SKM-1 (cell line): ENCODE results near the gene STAG1.
A peak's percentile ranks its signal among the peaks of the same experiment; 100 is the strongest.
"Not testable (repeated sequence)": the region's sequence is repeated elsewhere in the genome, so short reads cannot be mapped to it uniquely, and the experiment has no call there.

Experiments
- DNase-seq: peaks from one replicate; lab custom pipeline; 2025; ENCODE audit not compliant: unreplicated experiment; lab: John Stamatoyannopoulos, UW

Gene STAG1

DNA sequence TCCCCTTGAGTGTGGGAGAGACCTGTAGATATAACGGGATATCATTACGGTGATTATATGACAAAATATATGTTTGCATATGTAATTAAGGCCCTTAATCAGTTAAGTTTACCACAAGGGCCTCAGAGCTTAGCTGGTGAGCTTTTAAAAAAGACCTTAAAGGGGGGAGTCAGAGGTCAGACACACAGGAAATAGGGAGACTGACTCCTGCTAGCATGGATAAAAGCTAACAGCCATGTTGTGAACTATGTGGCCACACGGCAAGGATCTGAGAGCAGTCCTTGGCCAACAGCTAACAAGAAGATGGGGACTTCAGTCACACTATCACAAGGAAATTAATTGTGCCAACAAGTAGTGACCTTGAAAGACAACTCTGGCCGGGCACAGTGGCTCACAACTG is 3.1 kb downstream of the STAG1 start:
- DNase-seq = no peak

DNA sequence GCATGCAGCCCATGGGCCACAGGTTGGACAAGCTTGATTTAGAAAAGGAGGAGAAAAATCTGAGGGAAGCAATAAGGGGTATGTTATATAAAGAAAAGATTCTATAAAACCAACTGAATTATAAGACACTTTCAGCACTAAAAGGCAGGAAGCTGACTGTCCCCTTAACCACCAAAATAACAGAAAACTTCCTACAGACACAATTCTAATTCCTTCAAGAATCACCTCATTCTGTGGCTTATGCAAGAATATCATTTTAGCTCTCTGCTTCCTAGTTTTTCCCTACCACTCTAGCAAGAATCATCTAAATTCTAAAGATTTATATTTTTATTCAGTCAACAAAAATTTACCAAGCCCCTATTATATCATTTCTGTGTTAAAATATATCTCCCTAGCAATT is 6.3 kb downstream of the STAG1 start:
- DNase-seq = no peak

DNA sequence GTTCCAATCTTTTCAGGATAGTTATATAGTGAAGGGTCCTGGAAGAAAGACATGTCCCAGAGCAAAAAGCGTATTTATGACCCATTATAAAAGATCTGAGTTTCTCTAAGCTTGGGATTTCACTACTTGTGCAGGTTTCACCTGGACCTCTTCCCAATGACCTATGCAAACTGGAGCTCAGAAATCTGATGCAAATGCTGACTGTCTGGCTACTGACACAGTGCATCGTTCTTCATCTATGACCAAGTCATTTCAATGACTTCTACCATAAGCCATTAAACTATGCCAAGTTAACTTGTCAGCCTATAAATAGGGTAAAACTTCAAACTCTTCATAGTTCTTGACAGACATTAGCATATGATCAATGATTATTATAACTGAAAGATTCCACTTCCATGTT is 11.1 kb downstream of the STAG1 start:
- no peak for DNase-seq

DNA sequence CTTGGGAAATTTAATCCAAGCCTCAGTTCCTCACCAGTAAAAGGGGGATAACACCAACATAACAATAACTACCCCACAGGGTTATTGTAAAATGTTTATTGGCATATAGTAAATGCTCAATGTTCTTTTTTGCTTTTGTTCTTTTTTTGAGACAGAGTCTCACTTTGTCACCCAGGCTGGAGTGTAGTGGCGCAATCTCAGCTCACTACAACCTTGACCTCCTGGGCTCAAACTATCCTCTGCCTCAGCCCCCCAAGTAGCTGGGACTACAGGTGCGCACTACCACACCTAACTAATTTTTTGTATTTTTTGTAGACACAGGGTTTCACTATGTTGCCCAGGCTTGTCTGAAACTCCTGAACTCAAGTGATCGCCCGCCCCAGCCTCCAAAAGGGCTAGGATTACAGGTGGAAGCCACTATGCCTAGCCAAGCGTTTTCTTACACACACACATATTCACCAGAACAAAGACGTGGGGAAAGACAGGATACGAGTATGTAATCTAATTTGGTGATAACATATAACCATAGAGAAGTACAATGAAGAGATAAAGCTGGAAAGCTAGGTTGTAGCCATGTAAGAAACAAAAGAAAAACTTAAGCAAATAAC is 11.7 kb downstream of the STAG1 start:
- DNase-seq = no peak

DNA sequence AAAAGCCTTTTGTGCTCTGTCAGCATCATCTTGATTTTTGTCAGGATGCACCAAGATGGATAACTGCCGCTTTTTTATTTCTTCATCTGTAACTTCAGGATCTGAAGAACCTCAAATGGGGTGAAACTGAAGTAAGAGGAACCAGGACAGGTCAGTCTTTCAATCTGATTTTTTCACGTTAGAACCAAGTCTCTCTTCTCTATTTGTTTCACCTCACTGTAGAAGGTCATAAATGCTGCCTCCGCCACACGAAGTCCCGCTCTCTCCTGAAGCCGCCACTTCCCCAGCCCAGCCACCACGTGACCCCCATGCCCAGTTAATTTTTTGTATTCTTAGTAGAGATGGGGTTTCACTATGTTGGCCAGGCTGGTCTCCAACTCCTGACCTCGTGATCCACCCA is 15.2 kb downstream of the STAG1 start:
- DNase-seq = not testable (repeated sequence)

DNA sequence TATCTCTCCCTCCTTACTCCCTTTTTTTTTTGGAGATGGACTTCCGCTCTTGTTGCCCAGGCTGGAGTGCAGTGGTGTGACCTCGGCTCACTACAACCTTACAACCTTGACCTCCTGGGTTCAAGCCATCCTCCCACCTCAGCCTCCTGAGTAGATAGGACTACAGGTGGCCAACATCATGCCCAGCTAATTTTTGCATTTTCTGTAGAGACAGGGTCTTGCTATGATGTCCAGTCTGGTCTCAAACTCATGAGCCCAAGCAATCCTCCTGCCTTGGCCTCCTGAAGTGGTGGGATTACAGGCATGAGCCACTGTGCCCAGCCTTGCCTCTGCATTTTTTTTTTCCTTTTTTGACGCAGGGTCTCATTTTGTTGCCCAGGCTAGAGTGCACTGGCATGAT is 17.1 kb downstream of the STAG1 start:
- DNase-seq = no peak

DNA sequence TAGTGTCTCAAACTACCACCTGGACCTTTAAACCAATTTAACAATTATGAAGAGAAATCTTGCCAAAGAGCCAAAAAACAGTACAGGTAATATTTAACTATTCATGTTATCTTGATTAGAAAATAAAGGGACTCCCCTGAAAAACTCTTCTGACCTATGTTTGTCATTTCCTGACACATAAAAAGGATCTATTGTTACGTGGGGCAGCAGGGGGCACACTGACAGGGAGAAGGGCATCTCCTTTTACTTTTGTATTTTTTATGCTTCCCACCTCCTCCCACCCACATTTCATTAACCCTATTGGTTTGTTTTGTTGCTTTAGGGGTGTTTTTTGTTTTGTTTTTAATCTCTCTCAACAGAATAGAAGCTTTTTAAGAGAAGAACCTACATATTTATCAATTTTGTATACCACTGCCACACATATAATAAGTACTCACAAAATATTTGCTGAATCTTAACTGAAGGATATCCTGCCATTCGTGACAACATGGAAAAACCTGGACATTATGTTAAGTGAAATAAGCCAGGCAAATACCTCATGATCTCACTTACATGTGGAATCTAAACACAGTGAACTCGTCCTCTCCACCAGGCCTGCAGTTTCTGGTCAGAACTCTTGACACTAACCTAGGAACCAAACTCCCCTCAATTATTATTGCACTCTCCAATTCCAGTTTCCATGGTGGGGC is 17.7 kb downstream of the STAG1 start:
- no peak for DNase-seq

DNA sequence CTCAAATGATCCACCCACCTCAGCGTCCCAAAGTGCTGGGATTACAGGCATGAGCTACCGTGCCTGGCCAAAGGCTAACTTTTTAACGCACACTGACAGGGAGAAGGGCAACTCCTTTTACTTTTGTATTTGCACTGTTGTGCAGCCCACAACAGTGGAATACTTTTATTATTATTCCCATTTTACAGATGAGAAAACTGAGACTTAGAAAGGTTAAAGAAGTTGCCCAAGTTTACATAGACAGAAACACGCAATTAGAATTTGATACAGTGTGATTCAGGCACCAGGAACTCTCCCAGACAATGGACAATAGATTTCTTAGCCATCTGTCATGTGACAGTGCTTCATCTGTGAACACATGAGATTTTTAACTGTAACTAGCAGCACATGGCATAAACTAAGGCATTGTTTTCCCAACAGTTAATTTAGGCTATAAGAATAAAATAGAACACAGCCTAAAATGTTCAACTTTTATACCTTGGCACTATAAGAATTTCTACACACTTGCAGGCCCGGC is 18.8 kb downstream of the STAG1 start:
- DNase-seq = no peak

DNA sequence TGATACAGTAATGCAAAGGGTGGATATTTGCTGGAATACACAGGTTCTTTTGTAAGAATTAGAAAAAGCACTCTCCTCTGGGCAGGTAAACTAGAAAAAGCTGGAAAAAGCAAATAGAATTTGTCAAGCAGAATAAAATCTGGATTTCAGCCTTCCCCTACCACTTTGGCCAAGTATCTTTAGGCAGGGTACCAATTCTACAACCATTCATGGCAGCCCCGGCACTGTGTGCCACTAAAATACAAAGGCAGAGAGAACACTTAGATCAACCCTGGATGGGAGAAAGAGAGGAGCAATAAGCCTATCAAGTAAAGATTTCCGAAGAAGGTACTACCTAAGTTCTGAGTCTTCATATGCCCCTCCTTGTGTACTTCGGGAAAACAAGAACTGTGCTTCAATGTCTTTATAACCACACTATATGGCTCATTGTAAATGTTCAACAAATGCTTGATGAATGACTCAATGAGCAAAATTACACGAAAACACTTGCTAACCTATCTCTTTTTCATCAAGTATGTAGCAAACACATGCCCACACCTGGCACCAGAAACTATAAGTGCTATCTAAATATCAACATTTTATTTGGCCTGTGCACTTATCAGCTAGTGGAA is 20.8 kb downstream of the STAG1 start:
- DNase-seq = no peak

DNA sequence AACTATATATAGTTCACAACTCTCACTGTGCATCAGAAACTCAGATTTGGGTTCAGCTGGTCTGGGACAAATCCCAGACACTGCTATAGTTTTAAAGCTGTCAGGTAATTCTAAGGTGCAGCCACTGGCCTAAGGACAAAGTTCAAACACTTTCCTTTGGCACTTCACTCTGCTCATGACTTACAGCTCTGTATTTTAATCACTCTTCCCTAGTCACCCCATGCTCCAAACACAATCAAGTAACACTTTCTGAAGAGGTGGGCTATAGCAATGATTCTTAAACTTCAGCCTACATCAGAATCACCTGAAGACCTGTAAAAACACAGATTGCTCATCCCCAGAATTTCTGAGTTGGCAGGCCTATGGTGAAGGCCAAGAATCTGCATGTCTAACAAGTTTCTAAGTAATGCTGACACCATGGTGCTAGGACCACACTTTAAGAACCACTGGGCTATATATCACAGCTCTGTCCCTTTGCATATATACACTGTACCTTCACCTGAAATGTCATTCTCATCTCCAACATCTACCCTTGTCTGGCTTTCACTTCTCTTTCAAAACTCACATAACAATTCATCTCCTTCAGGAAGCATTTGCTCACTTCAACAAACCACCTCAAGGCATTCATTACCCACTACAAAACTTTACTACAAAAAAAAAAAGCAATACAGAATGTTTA is 21.4 kb downstream of the STAG1 start:
- DNase-seq = no peak

DNA sequence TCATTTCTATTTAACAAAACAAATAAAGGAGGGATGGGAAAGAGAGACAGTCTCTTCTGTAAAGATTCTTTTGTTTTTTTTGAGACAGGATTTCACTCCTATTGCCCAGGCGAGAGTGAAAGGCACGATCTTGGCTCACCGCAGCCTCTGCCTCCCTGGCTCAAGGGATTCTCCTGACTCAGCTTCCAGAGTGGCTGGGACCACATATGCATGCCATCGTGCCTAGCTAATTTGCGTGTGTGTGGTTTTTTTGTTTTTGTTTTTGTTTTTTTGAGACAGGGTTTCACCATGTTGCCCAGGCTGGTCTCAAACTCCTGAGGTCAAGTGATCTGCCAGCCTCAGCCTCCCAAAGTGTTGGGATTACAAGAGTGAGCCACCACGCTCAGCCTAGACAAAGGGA is 23.3 kb downstream of the STAG1 start:
- no peak for DNase-seq

DNA sequence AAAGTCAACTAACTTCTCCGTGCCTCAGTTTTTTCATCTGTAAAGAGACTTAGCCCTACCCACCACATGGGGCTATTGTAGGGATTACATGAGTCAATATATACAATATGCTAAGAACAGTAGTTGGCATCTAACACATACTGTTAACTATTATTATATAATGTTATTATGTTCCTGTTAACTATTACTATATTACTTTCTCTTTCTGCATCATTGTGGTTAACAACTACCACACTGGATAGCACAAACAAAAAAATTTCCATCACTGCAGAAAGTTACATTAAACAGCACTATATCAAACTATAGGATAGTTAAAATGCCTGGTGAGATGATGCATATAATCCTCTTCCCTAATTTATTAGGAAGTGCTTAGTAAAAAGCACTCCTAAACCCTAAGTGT is 23.7 kb downstream of the STAG1 start:
- no peak for DNase-seq

DNA sequence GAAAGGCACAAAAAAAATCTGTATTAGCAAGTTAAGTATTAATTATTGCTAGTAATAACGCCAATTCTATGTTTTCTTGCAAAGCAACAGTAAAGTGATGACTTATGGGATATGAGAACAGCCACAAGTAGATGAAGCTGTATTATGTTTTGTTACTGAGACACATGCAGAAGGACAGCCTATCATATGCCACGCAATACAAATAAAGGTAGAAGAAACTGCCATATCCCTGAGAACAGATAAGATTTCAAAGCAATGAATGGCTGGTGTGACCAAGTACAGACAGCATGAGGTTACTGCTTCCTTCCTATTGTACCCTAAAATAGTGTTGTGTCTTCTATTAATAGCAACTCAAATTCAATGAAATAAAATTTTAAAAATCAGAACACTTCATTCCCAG is 26.7 kb downstream of the STAG1 start:
- no peak for DNase-seq

DNA sequence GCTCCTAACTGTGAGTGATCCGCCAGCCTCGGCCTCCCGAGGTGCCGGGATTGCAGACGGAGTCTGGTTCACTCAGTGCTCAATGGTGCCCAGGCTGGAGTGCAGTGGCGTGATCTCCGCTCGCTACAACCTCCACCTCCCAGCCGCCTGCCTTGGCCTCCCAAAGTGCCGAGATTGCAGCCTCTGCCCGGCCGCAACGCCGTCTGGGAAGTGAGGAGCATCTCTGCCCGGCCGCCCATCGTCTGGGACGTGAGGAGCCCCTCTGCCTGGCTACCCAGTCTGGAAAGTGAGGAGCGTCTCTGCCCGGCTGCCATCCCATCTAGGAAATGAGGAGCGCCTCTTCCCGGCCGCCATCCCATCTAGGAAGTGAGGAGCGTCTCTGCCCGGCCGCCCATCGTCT is 29.3 kb downstream of the STAG1 start:
- DNase-seq = not testable (repeated sequence)

DNA sequence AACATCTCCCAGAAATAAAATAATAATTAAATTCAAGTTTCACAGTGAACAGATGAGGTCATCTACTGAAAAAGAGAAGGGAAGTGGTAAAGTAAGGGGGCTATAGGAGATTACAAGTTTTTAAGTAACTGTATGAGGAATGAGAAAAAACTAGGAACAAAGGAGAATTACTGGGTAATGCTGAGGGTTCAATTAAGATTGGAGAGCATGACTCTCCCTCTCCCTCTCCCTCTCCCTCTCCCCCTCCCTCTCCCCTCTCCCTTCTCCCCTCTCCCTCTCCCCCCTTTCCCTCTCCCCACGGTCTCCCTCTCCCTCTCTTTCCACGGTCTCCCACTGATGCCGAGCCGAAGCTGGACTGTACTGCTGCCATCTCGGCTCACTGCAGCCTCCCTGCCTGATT is 29.8 kb downstream of the STAG1 start:
- not testable (repeated sequence) for DNase-seq

DNA sequence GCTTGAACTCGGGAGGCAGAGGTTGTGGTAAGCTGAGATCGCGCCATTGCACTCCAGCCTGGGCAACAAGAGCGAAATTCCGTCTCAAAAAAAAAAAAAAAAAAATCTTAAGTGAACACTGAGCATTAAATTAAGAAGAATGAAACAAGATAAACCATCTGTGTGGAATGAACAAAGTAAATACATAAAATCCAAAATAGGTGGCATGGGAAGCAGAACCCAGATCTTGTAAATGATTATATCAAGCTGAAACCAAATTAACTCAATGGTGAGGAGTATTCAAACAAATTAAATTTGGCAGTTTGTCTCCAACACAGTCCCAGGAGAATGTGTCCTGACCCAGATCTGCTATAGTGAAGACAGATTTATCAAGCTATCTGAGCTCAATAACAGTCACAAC is 32.1 kb downstream of the STAG1 start:
- no peak for DNase-seq

DNA sequence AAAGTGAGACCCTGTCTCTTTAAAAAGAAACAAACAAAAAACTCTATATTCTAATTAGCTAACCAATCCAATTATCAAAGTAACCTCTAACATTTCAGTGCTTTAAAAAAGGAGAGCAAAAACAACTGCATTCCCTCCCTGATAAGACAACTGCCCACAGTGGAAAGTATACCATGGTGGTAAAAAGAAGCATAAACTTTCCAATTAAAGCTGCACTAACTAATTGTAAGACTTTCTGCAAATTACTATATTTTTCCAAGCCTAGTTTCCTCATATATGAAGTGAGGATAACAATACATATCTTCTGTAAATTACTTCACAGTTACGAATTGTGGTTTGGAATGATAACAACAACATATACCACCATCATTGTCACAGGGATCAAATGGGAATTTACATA is 35.5 kb downstream of the STAG1 start:
- no peak for DNase-seq

DNA sequence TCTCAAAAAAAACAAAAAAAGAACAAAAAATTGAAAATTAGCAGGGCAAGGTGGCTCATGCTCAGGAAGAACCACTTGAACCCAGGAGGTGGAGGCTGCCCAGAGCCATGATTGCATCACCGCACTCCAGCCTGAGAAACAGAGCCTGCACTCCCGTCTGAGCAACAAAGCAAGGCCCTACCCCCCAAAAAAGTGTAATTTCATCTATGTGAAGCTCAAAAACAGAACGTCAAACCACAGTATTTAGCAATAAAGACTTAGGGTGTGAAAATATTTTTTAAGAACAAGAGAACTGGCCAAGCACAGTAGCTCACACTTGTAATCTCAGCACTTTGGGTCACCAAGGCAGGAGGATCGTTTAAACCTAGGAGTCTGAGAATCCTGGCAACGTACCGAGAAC is 38.2 kb downstream of the STAG1 start:
- peak; percentile 68 for DNase-seq

DNA sequence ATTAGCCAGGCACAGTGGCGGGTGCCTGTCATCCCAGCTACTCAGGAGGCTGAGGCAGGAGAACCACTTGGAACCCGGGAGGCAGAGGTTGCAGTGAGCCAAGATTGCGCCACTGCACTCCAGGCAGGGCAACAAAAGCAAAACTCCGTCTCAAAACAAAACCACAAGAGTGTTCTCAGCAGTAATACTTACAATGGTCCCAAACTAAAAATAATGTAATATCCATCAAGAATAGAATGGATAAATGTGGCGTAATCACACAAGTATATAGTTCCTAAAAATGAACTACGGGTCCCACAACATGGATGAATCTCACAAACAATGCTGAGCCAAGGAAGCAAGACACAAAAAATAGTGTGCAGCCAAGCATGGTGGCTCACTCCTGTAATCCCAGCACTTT is 39.2 kb downstream of the STAG1 start:
- no peak for DNase-seq

DNA sequence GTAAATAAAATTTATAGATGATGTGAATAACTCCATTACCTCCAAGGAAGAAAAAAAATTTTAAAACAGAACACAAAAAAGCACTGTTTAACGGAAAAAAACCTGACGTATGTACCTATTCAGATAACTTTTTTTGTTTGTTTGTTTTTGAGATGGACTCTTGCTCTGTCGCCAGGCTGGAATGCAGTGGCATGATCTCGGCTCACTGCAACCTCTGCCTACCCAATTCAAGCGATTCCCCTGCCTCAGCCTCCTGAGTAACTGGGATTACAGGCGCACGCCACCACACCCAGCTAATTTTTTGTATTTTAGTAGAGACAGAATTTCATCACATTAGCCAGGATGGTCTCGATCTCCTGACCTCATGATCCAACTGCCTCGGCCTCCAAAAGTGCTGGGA is 40.3 kb downstream of the STAG1 start:
- DNase-seq = not testable (repeated sequence)

DNA sequence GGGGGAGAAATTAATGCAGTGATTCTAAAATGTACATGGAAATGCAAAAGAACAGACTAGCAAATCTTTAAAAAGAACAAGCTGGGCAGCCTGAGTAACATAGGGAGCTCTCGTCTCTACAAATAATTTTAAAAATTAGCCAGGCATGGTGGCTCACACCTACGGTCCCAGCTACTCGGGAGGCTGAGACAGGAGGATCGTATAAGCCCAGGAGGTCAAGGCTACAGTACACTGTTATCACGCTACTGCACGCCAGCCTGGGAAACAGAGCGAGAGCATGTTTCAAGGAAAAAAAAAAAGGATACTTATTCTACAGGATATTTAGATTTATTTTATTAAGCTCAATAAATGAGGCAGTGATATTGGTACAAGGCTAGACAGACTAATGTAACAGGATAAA is 40.9 kb downstream of the STAG1 start:
- no peak for DNase-seq

DNA sequence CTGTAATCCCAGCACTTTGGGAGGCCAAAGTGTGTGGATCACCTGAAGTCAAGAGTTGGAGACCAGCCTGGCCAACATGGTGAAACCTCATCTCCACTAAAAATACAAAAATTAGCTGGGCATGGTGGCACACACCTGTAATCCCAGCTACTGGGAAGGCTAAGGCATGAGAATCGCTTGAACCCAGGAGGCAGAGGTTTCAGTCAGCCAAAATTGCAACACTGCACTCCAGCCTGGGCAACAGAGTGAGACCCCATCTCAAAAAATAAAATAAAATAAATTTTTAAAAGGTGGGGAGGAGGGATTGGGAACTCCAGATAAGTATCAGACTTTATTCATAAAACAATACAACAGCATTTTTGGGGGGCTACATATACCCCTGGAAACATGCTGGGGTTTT is 42.4 kb downstream of the STAG1 start:
- not testable (repeated sequence) for DNase-seq
